SHP77 treated with DMSO at 0.1 percent for 48 hours (cell line): Measurements from ENCODE around the gene GLI3.

Experiments used
- DNase-seq: peaks from one replicate; lab custom pipeline; 2025; lab: John Stamatoyannopoulos, UW

Gene GLI3

DNA sequence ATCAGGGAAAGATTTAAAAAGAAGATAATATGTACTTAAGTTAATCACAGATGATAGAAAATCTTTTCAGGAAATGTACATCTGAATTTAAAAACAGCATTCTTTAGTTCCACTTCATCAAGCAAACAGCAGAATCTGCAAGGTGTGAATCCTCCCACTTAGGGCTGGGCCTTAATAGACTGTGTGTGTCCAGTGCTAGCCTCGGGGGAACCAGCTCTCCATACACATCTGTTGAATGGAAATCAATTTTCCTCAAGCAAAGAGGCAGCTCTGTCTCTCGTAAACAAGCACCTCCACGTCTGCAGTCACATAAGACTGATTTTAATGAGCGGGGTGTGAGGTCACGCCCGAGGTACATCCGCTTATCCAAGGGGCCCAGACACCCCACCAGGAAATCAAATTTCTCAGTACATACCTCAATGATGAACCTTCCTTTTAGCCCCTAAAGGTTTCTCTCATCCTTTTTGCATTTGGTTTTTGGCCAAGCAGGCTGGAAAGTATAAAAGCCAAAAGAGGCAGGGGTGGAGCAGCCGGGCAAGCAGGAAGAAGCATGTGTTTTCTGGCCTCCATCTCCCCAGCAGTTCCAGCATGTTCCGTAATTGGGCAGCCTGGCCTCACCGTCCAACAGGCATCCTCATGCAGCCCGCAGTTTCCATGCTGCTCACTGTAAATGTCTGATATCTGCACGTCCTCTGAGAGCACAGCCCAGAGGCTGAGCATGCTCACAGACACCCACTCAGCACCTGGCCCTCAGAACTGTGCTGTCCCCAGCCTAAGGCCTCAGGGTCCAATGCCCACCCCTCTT lies 131.3 kb downstream of the GLI3 start:
- DNase-seq: no peak

DNA sequence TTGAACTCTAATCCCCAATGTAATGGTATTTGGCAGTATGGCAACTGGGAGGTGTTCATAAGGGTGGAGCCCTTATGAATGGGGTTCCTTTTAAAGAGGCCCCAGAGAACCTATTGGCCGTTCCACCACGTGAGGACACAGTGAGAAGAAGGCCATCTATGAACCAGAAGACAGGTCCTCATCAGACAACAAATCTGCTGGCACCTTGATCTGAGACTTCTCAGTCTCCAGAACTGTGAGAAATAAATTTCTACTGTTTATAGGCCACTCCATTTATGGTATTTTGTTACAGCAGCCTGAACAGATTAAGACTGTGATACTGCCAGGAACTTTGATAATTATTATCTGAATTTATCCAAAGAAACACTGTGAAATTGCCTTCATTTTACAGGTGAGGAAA lies 132.3 kb downstream of the GLI3 start:
- no peak for DNase-seq

DNA sequence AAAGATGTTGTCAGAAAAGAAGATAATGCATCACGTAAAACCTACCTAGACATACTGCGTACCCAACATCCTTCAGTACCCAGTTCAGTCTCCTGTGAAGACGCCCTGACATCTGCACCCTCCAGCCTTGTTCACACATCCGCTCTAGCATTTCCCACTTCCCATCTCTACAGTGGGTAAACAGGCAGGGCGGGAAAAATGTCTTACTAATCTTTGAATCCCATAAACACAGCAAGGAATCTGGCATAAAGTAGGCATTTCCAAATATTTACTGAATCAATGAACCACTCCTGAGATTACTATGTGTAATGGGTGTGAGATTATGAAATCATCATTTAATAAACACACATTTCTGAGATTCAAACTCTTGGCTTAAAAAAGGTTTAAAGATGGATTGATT lies 132.8 kb downstream of the GLI3 start:
- no peak for DNase-seq

GRCh38 chr7:42103456-42103855 lies 133.6 kb downstream of the GLI3 start:
- no peak for DNase-seq

DNA sequence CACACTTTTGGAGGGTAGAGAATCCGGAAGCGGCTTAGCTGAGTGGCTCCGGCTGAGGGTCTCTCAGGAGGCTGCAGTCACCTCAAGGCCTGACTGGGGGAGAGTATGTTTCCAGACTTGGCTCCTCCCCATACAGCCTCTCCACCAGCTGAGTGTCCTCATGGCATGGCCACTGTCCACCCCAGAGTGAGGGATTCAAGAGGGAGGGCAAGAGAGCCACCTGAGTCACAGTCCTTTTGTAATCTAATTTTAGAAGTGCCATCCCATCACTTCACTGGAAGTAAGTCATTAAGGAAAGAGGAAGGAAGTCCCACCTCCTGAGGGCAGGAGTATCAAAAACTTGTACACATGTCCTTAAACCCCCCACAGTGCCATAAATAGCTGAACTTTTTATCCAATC lies 134.0 kb downstream of the GLI3 start:
- no peak for DNase-seq

DNA sequence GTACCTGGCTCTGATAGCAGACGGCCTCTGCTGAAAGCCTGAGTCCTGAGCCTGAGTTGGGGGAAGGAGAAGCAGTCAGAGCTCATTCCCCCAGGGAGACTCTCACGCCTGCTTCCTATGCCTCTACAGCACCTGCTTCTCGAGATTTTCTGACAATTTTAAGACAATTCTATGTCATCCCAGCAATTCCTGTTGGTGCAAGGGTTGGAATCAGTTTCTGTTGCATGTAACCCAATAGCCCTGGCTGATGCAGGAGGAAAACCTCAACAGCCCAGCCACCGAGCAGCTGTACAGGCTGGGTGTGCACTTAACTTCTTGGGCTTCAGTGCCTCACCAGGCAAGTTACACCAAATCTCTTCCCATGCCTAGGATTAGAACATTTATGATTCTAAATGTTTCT lies 134.7 kb downstream of the GLI3 start:
- DNase-seq: no peak

DNA sequence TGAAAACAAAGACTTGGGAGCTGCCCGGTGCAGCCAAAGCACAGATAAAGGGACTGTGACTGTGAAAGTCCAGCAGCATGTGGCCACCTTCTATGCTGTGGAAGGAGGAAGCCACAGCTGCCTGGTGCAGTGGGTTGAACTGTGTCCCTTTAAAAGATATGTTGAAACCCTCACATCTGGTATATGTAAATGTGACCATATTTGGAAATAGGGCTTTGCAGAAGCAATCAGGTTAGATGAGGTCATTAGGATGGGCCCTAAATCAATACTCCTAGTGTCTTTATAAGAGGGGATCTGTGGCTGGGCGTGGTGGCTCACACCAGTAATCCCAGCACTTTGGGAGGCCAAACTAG lies 136.9 kb downstream of the GLI3 start:
- DNase-seq: no peak

GRCh38 chr7:42099470-42100155 lies 137.4 kb downstream of the GLI3 start:
- no peak for DNase-seq

DNA sequence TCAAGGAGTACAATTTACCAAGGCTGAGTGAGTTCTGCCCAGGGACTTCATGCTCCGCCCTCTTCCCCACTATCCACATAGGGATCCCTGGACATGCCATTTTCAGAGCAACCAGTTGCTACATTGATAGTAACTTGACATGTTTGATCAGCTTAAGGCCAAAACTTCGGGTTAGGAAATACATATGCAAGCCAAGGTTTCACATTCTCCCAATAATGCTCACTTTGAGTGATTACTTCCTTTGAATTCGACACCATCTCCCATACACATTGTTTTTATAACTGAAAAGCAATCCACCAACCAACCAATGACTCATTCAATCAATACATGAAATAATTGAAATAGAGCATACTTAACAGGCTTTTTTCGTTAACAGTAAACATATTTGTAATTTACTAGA lies 137.9 kb downstream of the GLI3 start:
- DNase-seq: no peak

DNA sequence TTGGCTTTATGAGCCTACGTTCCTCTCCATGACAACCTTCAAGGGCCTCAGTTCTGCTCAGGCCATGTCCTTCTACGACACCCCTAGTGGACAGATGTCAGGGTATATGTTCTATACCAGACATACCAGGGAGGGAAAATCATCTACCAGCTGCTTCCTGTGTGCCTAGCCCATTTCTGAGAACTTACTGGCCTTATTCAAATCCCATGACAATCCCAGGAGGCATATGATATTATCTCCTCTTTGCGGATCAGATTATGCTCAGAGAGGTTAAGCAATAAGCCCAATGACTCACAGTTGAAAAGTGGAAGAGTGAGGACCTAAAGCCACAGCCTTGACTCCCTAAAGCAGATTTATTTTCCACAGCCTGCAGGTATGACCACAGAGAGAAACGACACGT lies 139.3 kb downstream of the GLI3 start:
- no peak for DNase-seq

DNA sequence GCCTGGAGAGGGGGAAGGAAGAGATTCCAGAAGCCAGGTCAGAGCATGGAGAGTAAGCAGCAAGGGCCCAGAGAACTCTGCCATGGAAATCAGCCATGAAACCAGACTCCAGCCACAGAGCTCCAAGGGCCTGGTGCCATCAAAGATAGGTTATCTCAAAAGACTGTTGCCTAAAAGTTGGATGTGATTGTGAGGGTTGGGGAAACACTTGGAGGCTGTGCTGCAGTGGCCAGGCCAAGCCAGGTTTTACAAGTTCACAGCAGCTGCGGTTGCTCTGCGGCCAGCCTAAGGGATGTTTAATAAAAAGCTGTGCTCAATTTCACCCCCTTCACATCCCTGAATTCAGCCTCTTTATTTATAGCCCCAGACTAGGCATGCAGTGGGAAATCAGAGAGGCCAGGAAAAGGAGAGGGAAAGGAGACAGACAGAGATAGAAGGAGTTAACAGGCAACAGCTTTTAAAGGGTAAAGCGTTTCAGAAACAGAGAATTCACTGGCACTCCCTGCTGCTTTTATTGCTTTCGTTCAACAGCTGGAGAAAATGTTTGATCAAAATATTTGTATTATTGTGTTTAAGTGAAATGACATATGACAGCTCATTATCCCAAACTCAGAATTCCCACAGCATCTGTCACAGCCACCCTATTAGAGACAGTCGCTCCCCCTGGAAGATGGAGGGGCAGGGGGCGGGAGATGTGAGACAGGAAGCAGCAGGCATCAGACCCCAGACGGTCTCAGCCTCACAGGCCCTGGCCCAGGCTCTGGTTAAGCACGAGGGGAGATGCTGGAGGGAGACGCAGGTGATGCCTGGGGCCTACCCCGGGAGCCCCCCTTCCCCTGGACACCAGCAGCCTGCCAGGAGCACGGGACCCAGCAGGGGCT lies 140.1 kb downstream of the GLI3 start:
- DNase-seq: no peak

- no peak for DNase-seq
Measured at GRCh38 chr7:42096268-42096667, 140.7 kb downstream of the GLI3 start.

GRCh38 chr7:42095791-42096190 lies 141.2 kb downstream of the GLI3 start:
- no peak for DNase-seq

DNA sequence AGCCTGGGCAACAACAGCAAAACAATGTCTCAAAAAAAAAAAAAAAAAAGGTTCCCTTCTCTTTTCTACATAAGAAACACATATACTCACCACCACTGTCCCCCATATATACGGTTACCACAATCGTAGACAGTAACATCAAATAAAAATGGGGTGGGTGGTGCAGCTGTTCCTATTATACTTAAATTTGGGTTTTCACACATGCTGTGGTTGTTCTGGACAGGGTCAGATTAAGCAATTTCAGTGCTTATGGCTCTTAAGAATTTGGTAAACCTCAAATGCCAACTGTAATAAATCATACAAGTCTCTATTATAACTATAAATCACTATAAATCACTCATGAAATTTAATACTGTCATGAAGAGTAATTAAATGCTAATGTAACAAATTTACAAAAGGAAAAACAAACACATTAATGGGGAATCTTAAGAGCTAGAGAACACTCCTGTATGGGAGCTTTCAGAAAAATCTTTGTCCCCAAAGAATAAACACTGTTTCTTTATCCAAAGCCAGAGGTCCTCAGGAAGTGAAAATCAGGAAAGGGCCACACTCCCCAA lies 143.6 kb downstream of the GLI3 start:
- no peak for DNase-seq

GRCh38 chr7:42091461-42092291 lies 145.3 kb downstream of the GLI3 start:
- peak; percentile 62 for DNase-seq

DNA sequence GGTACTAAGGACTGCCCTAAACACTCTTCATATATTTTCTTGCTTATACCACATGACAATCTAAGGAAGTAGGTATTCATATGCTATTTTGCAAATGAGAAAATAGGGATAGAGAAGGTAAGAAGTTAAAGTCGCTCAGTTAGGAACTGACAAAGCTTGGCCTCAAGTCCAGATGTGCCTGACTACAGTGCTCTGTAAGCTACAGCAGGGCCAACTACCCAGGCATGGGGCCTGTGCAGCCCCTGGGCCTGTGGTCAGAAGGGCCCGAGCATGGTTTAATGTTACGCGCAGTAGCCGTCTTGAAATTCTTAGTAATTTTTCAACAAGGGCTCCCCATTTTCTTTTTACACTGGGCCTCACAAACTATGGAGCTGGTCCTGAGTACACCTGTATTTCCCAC lies 146.2 kb downstream of the GLI3 start:
- no peak for DNase-seq

DNA sequence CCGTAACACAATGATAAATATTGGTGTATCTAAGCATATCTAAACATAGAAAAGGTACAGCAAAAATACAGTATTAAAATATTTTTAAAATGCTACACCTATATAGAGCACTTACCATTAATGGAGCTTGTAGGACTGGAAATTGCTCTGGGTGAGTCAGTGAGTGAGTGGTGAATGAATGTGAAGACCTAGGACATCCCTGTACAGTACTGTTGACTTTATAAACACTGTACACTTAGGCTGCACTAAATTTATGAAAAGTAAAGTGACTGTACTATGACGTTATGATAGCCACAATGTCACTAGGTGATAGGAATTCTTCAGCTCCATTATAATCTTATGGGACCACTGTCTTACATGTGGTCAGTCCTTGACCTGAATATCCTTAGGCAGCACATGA lies 147.0 kb downstream of the GLI3 start:
- DNase-seq: no peak

DNA sequence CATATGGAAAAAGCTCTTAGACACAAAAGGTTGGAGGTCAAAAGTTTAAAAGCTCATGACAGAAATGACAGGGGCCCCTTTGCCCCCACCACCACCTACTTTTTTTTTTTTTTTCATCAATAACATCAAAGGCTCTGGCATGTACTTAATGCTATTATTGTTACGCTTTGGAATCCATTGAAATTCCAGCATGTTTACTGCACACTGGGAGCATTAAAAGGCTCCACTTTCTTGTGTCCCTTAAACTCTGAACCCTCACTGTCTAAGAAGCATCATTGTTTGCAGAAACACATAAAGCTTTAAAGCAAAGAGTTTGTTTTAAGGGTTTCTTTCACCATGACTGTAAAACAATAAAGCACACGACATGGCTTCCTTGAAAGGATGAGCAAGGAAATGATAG lies 149.4 kb downstream of the GLI3 start:
- no peak for DNase-seq

DNA sequence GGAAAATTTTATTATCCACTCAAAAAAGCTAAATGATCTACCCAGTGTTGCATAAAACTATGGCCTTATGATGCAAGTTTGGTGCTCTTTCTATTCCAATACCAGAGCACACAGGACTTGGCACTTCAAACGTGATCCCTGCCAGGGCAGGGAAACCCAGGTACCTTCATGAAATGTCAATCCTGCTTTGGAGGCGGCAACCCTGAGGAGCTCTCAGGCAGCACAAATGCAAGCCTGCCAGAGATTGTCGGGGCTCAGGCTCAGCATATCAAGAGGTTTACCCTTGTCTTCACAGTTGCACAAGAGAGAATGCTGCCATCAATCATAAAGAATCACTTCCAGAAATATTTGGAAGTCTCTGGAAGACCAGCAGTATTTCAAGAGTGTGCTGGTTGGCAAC lies 151.5 kb downstream of the GLI3 start:
- DNase-seq: no peak

DNA sequence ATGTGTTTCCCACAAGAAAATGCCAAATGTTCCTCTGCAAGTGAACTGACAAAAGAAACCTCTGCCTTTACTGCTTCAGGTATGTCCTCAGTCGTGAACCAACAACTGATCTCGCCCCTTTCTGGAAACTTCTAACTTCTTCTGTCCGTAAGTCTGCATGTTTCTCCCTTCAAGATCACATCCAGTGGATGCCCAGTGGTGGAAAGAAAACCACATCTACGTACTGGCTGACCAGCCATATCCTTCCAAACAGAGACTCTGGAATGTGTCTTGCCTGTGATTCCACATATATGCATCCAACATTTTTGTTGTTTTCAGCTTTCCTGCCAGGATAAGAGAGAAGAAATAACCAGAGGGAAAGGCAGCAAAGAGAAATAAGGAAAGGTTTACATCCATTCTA lies 152.7 kb downstream of the GLI3 start:
- DNase-seq: no peak

GRCh38 chr7:42083284-42083683 lies 153.7 kb downstream of the GLI3 start:
- DNase-seq: no peak

DNA sequence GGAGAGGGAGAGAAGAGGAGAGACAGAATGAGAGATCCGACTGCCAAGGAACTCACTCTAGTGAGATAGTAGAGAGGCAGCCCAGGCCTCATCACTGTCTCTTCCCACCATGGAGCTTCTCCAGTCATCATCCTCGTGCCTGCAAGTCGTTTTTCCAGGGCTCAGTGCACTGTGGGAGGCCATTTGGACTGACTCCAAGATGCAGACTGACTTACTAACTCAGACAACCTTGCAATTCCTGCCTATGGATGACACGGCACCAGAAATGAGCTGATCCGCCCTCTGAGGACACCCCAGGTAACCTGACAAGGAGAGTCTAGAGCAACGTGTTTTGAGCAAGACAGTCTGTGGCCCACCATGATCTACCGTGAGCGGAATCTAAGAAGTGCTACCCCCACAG lies 154.9 kb downstream of the GLI3 start:
- DNase-seq: no peak
